ENCODE results near the gene NBPF3.
"Not testable (repeated sequence)": the region's sequence is repeated elsewhere in the genome, so short reads cannot be mapped to it uniquely, and the experiment has no call there.

The NBPF3 gene

DNA sequence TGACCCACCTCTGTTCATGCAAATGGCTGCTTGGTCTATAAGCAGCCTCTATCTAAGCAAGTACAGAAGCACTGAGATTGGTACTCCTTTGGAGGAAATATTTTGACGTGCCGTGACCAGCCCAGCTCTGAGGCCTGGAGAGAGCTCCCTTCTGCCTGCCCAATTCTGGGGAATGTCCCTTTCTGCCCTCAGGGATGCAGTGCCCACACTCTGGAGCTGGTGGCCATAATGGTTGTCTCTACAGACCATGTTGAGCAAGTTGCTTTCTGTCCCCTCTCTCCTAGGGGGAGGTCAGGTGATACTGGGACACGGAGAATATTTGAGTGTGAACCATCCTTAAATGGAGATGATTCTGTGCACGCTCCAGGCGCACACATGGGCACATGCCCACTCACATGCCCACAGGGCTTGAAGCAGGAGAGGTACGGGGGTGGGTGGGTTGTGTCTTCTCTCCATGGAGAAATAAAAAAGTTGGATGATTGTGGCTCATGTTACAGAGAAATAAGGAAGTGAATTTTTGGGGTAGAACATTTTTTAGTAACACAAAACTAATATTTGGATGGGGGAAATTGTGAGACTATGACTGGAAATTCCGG lies 55.4 kb downstream of the NBPF3 start:
- no peak for DNase-seq

DNA sequence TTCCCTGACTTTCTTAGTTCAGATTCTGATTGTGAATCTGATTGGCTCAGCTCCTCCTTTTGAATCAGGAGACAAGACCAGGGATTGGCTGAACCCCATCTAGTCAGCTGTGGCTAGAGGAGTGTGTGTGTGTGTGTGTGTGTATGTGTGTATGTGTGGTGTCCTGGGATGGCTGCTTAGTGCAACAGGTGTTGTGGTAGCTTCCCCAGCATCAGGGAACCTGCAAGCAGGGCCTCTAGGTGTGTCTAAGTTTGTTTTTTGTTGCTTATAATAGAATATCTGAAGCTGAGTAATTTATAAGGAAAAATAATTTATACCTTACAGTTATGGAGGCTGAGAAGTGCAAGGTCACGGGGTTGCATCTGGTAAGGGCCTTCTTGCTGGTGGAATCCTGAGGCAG lies 56.1 kb downstream of the NBPF3 start:
- DNase-seq = no peak

GRCh38 chr1:21496886-21497285 lies 56.9 kb downstream of the NBPF3 start:
- no peak for DNase-seq

GRCh38 chr1:21497466-21498061 lies 57.6 kb downstream of the NBPF3 start:
- DNase-seq = no peak

DNA sequence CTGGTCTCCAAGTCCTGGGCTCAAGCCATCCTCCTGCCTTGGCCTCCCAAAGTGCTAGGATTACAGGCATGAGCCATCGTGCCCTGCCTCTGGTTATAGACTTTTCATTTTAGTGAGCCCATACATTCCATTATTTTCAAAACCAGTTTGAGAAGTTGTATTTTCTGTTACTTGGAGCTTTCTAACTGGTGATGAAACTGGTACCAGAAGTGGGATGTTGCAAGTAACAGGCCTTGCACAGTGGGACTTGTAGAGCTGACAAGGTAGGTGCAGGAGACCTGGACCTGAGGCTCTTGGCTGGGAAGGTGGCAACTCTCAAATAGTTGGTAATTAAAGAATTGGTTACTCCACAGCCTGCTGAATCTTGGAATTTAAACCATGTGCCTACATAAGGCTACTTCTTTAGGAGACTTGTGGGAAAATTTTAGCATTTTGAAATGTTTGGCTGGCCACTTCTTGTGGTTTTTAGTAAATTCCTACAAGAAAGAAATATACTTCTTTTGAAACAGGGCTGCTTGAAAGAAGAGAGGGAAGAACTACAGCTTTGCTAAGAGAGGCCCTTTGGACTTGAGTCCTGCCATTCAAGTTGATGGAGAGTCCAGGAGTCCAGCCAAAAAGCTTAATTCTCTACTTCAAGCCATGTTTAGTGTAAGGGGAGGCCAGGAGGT lies 59.5 kb downstream of the NBPF3 start:
- DNase-seq = no peak

DNA sequence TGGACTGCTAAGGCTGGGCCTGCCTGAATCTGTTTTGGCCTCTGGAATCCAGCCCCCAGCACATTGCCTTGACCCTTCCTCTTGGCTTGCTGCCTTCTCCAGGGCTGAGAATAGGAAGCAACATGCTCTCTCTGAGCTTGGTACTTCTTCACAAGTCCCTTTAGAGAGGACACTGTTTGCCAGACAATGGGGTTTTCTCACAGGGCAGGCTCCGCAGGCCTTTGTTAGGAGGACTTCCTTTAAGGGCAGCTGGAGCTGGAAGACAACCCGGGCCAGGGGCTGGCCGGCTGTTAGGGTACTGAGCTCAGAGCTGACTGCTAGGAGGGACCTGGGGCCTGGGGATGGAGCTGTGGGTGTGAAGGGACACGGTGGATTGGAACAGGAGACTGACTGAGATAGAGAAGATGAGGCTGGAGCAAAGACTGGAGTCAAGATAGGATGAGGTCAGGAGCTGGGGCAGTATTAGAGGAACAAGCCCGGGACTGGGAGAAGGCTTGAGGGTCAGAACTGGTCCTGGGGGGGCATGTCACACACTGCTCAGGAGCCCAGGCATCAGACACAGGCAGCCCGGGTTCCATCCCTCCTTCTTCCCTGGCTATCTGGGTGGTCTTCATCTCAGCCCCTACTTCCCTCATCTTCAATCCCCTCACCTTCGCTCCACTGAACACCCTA lies 63.9 kb downstream of the NBPF3 start:
- no peak for DNase-seq

DNA sequence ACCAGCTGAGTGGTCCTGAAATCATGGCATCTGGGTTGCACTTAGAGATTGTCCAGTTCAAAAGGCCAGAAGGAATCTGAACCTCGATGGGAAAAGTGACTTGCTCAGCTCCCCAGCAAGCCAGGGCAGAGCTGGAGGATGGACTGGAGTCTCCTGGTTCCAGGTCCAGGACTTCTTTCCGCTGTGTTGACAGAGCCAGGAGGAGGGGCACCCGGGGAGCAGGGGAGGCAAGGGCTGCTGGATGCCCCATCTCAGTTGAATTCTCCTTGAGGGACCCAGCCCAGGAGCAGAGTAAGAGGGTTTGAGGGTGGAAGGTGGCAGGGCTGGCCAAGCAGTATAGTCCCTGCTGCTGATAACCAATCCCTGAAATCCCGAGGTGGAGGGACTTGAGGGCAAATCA lies 66.9 kb downstream of the NBPF3 start:
- no peak for DNase-seq

DNA sequence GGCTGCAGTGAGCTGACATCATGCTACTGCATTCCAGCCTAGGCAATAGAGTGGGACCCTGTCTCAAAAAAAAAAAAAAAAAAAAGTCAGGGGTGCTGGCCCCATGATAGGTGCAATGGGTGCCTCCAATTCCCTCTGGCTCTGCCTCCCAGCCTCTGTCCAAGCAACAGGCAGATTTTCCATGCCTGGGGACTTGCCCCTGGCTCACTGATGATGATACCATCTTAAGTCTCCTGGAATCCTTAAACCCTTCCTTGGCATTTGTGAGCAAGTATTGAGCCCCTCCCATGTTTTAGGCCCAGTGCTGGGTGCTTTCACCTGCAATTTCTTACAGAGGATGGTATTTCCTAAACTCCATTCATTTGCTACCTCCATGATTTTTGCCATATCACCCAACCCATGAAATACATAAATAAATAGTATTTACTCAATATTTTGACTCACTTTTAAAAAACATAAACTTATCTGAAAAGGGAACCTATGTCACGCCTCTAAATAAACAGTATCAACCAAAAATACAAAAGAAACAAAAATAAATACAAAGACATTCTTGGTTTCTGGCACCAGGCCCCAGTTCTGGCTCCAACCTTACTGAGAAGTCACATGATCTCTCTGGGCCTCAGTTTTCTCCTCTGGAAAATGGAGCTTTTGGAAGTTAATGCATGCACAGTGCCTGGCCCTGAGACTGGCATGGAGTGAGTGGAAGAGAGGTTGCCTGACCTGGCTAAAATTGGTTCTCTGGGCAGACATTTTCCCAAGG lies 67.8 kb downstream of the NBPF3 start:
- DNase-seq = no peak

GRCh38 chr1:21508580-21509350 lies 68.8 kb downstream of the NBPF3 start:
- peak; percentile 53 for DNase-seq

DNA sequence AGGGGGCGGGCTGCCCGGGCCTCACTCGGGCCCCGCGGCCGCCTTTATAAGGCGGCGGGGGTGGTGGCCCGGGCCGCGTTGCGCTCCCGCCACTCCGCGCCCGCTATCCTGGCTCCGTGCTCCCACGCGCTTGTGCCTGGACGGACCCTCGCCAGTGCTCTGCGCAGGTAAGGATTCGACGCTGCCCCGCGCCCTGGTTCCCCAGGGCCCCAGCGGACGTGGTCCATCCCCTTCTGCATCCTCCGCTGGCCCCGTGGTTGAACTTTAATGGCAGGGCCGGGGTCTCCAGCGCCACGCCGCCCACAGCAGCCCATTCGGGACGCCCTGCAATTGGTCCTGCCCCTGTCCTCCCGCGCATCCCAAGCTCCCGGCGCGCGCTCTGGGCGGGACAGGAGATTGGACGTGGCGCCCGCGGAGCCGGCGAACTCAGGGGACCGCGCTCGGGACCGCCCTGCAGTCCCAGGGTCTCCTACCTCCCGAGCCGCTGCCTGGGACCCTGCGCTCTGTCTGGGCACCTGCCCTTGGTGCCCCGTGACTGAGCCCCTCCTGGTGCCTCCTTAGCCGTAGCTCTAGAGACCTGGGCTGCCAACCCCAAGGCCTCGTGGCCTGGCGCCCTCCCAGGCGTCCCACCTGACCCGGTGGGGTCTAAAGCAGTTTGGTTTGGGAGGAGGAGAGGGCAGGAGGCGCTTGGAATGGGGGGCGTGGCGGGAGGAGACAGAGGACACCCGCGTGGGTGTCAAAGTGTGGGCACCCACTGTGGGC lies 69.6 kb downstream of the NBPF3 start, which contains the start of gene ALPL:
ALPL (plus strand) TSS at position 73 of the 762 bp plus-strand sequence. CDS start 44,659 bp downstream, outside the sequence.
- DNase-seq = no peak

GRCh38 chr1:21510113-21510493 lies 70.2 kb downstream of the NBPF3 start:
- no peak for DNase-seq

GRCh38 chr1:21510885-21511578 lies 71.1 kb downstream of the NBPF3 start:
- DNase-seq = no peak

- no peak for DNase-seq
Observed at GRCh38 chr1:21511579-21512522, 71.9 kb downstream of the NBPF3 start.

GRCh38 chr1:21514245-21514644 lies 74.3 kb downstream of the NBPF3 start:
- no peak for DNase-seq

- no peak for DNase-seq
Observed at GRCh38 chr1:21517161-21517589, 77.2 kb downstream of the NBPF3 start.

GRCh38 chr1:21517660-21518480 lies 77.9 kb downstream of the NBPF3 start:
- DNase-seq = no peak

DNA sequence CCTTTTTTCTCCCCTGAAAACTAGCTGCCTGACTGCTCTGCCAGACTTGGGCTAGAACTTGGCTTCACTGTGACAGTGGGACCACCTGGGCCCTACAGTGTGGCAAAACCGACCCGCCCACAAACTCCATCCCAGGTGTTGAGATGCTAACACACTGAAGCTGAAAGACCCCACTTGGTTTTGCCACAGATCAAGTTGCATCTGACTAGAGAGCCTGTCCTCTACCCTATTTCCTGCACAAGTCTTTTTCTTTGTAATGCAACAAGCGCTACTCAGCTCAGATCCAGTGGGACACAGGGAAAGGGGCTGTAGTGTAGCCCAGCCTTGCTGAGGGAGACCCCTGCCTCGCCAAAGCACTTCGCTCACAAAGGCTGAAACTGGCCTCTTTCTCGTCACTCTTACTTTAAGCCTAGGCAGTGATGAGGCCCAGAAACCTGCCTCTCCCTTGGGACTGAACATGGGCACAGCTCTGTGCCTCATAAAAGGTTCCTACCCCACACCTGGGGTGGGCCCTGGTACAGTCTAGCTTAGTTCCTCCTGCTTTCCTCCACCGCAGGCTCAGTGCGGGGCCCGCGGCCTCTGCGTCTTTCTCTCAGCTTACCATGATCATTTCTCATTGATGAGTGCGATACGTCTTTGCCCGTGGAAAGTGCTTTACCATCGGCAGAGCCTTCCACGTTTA lies 79.0 kb downstream of the NBPF3 start:
- no peak for DNase-seq

GRCh38 chr1:21519486-21520070 lies 79.6 kb downstream of the NBPF3 start:
- not testable (repeated sequence) for DNase-seq
